ENCODE data around the gene RAB3IL1.

The RAB3IL1 gene

DNA sequence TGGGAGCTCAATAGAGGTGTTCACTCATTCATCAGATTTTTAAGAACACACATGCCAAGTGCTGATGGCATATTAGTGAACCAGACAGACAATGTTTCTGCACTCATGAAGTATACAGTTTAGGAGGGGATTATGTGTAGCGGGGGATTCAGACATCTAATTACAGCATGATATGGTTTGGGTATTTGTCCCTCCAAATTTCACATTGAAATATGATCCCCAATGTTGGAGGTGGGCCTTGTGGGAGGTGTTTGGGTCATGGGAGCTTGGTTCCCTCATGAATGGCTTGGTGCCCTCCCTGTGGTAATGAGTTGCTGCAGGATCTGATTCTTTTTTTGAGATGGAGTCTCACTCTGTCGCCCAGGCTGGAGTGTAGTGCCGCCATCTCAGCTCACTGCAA lies 8.9 kb upstream of the RAB3IL1 start:
- DNase-seq (ENCODE audit: low spot score) = no peak
- TF ChIP-seq, protein P1, sequence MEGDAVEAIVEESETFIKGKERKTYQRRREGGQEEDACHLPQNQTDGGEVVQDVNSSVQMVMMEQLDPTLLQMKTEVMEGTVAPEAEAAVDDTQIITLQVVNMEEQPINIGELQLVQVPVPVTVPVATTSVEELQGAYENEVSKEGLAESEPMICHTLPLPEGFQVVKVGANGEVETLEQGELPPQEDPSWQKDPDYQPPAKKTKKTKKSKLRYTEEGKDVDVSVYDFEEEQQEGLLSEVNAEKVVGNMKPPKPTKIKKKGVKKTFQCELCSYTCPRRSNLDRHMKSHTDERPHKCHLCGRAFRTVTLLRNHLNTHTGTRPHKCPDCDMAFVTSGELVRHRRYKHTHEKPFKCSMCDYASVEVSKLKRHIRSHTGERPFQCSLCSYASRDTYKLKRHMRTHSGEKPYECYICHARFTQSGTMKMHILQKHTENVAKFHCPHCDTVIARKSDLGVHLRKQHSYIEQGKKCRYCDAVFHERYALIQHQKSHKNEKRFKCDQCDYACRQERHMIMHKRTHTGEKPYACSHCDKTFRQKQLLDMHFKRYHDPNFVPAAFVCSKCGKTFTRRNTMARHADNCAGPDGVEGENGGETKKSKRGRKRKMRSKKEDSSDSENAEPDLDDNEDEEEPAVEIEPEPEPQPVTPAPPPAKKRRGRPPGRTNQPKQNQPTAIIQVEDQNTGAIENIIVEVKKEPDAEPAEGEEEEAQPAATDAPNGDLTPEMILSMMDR (IDR thresholded peaks at IDR 0.05; ENCODE audit: borderline replicate concordance, control extremely low read depth, extremely low read depth, insufficient read depth, missing control alignments) = no peak
- in situ Hi-C loops (cut with MboI; ENCODE audit: low sequenced_read_pairs, unreplicated experiment) = no loop called here

DNA sequence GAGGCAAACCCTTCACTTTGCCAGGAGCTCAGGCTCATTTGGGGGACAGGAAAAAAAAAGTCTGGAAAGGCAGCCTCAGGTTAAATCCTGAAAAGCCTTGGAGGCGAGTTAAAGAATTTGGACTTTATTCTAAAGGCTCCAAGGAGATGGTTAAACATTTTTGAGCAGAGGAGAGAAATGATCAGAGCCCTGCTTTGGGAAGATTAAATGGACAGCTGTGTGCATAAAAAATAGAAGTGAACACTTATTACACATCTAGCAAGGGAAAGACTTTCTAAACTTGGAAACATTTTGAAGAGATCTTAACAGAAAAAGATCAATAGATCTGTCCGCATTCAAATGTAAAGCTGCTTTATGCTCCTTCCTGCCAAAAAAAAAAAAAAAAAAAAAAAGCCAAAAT lies 8.4 kb upstream of the RAB3IL1 start:
- TF ChIP-seq, protein P1 (IDR thresholded peaks at IDR 0.05; ENCODE audit: borderline replicate concordance, control extremely low read depth, extremely low read depth, insufficient read depth, missing control alignments) = no peak
- no peak for DNase-seq (ENCODE audit: low spot score)
- in situ Hi-C loops (cut with MboI; ENCODE audit: low sequenced_read_pairs, unreplicated experiment) = no loop called here

DNA sequence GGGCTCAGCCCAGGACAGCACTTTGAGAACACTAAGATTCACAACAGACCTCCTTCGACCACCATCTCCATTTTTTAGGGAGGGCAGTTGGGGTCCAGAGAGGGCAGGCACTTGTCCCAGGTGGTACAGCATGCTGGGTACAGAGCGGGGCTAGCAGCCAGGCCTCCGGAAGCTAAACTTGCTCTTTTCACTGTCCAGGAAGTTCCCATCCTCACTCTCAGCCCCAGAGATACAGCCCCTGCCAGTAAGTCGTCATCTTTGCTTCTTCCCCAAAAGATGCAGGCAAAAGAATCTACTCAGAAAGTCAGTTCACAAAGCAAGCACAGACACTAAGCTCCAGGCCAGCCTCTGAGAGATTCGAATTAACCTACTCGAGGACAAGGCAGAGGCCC lies 6.7 kb upstream of the RAB3IL1 start:
- TF ChIP-seq, protein P1 (IDR thresholded peaks at IDR 0.05; ENCODE audit: borderline replicate concordance, control extremely low read depth, extremely low read depth, insufficient read depth, missing control alignments) = no peak
- no peak for DNase-seq (ENCODE audit: low spot score)
- in situ Hi-C loops (cut with MboI; ENCODE audit: low sequenced_read_pairs, unreplicated experiment) = no loop called here

DNA sequence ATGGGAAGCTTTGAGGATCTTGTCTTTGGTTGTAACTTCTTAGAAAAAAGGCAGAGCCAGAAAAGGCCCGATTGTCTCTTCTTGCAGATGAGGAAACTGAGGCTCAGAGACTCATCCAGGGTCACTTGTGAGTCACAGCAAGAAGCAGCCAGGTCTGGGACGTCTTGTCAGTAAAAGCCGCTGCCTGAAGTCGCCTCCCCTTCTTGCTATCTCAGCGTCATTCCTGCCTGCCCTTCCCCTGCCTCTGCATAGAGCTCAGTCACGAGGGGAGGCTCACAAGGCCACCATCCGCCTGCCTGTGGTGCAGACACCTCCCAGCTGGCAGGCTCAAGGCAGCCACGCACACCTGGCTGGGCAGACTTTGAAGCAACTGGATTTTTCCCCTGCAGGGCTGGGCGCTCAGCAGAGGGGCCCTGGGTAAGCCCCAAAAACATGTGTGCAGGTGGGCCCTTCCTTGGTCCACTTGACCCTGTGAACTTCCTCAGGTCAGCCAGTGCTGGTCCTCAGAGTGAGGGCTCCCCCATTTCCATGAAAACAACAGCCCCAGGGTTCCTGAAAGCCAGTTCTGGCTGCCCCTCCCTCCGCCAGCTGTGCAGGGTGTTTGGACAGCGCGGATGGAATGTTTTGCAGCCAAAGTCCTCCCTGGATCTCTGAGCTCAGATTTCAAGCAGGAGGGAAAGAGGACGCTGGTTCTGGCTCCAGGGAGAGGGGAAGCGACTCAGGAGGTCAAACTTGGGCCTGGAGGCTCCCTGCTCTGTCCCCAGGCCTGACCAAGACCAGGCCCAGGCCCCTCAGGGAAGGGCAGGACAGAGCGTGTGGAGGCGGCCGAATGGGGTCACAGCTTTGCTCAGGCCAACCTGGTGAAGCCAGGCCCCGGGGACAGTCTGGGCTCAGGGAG lies 6.0 kb upstream of the RAB3IL1 start:
- TF ChIP-seq, protein P1 (IDR thresholded peaks at IDR 0.05; ENCODE audit: borderline replicate concordance, control extremely low read depth, extremely low read depth, insufficient read depth, missing control alignments) = no peak
- no peak for DNase-seq (ENCODE audit: low spot score)
- in situ Hi-C loops (cut with MboI; ENCODE audit: low sequenced_read_pairs, unreplicated experiment) = no loop called here

DNA sequence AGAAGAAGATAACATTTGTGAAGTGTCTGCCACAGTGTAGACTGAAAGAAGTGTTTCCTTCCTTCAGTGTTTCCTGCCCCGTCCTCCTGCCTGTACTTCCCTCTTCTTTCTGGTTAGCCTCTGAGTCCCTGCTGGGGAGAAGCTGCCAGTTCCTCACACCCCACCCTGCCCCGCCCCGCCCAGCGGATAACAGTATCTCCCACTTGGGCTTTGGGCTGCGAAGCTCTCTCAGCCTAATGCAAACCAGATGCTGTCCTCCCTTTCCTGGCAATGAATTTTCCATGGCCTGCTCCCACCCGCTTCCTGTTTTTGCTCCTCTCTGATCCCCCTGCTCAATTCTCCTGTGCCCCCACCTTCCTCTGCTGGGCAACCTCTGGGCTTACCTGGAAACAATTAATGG lies 5.2 kb upstream of the RAB3IL1 start:
- DNase-seq (ENCODE audit: low spot score) = peak; percentile 15
- in situ Hi-C loops (cut with MboI; ENCODE audit: low sequenced_read_pairs, unreplicated experiment) = no loop called here

DNA sequence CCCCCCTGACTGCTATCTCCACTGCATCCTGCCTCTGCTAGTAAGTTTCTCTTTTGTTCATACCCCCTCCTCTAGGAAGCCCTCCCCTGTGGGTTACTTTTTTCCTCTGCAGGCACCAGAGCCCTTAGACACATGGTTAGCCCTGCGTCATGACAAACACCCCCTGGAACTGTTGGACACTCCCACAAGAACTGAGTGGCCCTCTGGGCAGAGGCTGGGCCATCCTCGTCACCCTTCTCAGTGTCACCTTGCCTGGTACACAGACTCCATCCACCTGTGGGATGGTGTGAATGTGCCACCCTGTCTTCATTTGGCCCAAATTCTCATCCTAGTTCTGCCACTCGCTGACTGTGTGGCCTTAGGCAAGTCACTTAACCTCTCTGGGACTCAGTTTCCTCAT lies 4.1 kb upstream of the RAB3IL1 start:
- DNase-seq (ENCODE audit: low spot score) = no peak
- TF ChIP-seq, protein P1 (IDR thresholded peaks at IDR 0.05; ENCODE audit: borderline replicate concordance, control extremely low read depth, extremely low read depth, insufficient read depth, missing control alignments) = no peak
- in situ Hi-C loops (cut with MboI; ENCODE audit: low sequenced_read_pairs, unreplicated experiment) = no loop called here

More for the DNA sequence above, 5.2 kb upstream of the RAB3IL1 start:
- TF ChIP-seq, protein P1 (IDR thresholded peaks at IDR 0.05; ENCODE audit: borderline replicate concordance, control extremely low read depth, extremely low read depth, insufficient read depth, missing control alignments) = no peak
